GM19395 (cell line): Measurements from ENCODE around the gene HPS4.
"Not testable (repeated sequence)": the region's sequence is repeated elsewhere in the genome, so short reads cannot be mapped to it uniquely, and the experiment has no call there.

Experiments used
- ATAC-seq: cut with Tn5 transposase; IDR thresholded peaks from one replicate; pipeline ENCODE4 v1.9.1; 2021; ENCODE audit warnings: mild to moderate bottlenecking, moderate library complexity; ENCODE audit not compliant: unreplicated experiment

HPS4 gene

GRCh38 chr22:26483439-26484359 is at the start of gene HPS4, which contains the start of gene SRRD:
Gene HPS4 (minus strand): TSS chr22:26483783. CDS start chr22:26481762, 2,021 bp downstream.
Gene SRRD (plus strand): TSS chr22:26483877. CDS start chr22:26483891, 14 bp downstream.
- ATAC-seq = peak; percentile 60

GRCh38 chr22:26529345-26529744 is 45.8 kb upstream of the HPS4 start:
- no peak for ATAC-seq

GRCh38 chr22:26528518-26528917 is 44.9 kb upstream of the HPS4 start:
- ATAC-seq = not testable (repeated sequence)

- no peak for ATAC-seq
These were observed 44.2 kb upstream of the HPS4 start for GRCh38 chr22:26527574-26528465.

GRCh38 chr22:26527167-26527566 is 43.6 kb upstream of the HPS4 start:
- ATAC-seq = no peak

GRCh38 chr22:26525946-26526564 is 42.5 kb upstream of the HPS4 start:
- no peak for ATAC-seq

GRCh38 chr22:26524870-26525269 is 41.3 kb upstream of the HPS4 start:
- no peak for ATAC-seq

- no peak for ATAC-seq
These were observed 39.0 kb upstream of the HPS4 start for GRCh38 chr22:26522592-26522991.

GRCh38 chr22:26522012-26522411 is 38.4 kb upstream of the HPS4 start:
- no peak for ATAC-seq

GRCh38 chr22:26517429-26517828 is 33.8 kb upstream of the HPS4 start:
- no peak for ATAC-seq

- ATAC-seq = no peak
These were observed 32.9 kb upstream of the HPS4 start for GRCh38 chr22:26516503-26516902.

GRCh38 chr22:26515931-26516330 is 32.3 kb upstream of the HPS4 start:
- ATAC-seq = no peak

GRCh38 chr22:26514419-26515161 is 31.0 kb upstream of the HPS4 start:
- ATAC-seq = no peak

GRCh38 chr22:26513838-26514237 is 30.3 kb upstream of the HPS4 start:
- ATAC-seq = no peak

GRCh38 chr22:26512149-26512793 is 28.7 kb upstream of the HPS4 start, which contains the start of gene TFIP11:
Gene TFIP11 (minus strand): TSS chr22:26512473. CDS start chr22:26510272, 2,201 bp downstream.
- peak; percentile 96 for ATAC-seq

GRCh38 chr22:26508148-26508547 is 24.6 kb upstream of the HPS4 start:
- ATAC-seq = no peak

GRCh38 chr22:26503758-26504157 is 20.2 kb upstream of the HPS4 start:
- no peak for ATAC-seq

- no peak for ATAC-seq
These were observed 19.3 kb upstream of the HPS4 start for GRCh38 chr22:26502688-26503561.

- ATAC-seq = no peak
These were observed 18.4 kb upstream of the HPS4 start for GRCh38 chr22:26501996-26502395.
